Activated naive CD4-positive, alpha-beta T cell treated with anti-CD3 and anti-CD28 coated beads for 36 hours (primary cell): ENCODE measurements around the gene ALDH1A2. TPM values are rescaled to one million over a fixed set of nuclear protein-coding genes. Genes with fewer than 3 reads are reported as not detected.
"Not testable (repeated sequence)": the region's sequence is repeated elsewhere in the genome, so short reads cannot be mapped to it uniquely, and the experiment has no call there.

Experiments
- CTCF ChIA-PET: fragments of 350-600 bp; sonication (Branson Sonifier 250); formaldehyde crosslinking; loops from one replicate; lab custom pipeline; 2021; ENCODE audit warnings: antibody characterized with exemption; lab: Charles Lee
- DNase-seq: peaks from one replicate; pipeline ENCODE4 v3.0.0-alpha.2; 2020
- H3K27ac Mint-ChIP-seq: one replicate; pipeline ENCODE4 v1.8.0; 2021; ENCODE audit warnings: mild to moderate bottlenecking, mixed read lengths
- H3K27me3 Mint-ChIP-seq: one replicate; pipeline ENCODE4 v1.8.0; 2021; ENCODE audit warnings: low read depth, mixed read lengths
- H3K36me3 Mint-ChIP-seq: one replicate; pipeline ENCODE4 v1.8.0; 2021; ENCODE audit warnings: low read depth, mixed read lengths
- H3K4me1 Mint-ChIP-seq: one replicate; pipeline ENCODE4 v1.8.0; 2021; ENCODE audit warnings: low read depth, mixed read lengths
- H3K4me3 Mint-ChIP-seq: one replicate; pipeline ENCODE4 v1.8.0; 2021; ENCODE audit warnings: mild to moderate bottlenecking, moderate library complexity, mixed read lengths
- H3K9me3 Mint-ChIP-seq: one replicate; pipeline ENCODE4 v1.8.0; 2021; ENCODE audit warnings: mixed read lengths
- intact Hi-C: fragments of 100-400 bp; cut with micrococcal nuclease; formaldehyde crosslinking; loops from one replicate; pipeline ENCODE4 v1.15.1; 2023
- total RNA-seq, 2 experiments: library from RNA; stranded (reverse); gene quantifications; one replicate each; pipeline ENCODE4 v1.2.3, GENCODE V29; 2021

Gene ALDH1A2
- total RNA-seq, 2 experiments from 2014 or later = not detected

DNA sequence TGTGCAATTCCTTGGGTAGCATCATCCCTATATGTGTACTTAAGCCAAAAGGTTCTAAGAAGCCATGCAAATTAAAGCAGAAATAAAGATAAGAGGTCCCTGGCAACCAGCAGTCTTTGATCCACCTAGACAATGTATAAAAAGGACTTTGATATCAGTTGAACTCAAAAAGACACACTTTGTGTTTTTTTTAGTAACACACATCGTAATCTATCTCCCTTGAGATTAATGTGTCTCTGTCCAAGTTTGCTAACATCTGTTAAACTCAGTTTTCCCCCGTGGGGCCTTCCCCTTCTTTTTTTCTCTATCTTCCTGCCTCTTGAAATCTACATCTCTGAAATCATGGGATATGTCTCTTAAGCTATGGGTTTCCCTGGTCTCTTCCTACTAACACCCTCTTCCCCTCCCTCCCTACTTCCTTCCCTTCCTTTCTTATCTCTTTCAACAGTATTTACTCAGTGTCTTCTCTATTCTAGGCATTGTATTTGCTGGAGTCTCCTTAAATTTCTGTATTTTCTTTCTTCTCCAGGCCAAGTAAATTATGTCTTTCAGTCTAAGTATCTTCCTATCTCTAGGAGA lies 27.7 kb downstream of the ALDH1A2 start:
- intact Hi-C loops = no loop called here
- H3K4me3 Mint-ChIP-seq = no peak overlapping the region
- CTCF ChIA-PET = interaction anchor here (2.0 kb wide), 1 partner anchor 28 kb away, joined by 7 read pairs; no protein-coding TSS in a partner anchor
- H3K27me3 Mint-ChIP-seq = peaks cover 15% of the 10 kb centered on the region
- H3K9me3 Mint-ChIP-seq = no peaks in the 10 kb centered on the region
- H3K27ac Mint-ChIP-seq = no peak overlapping the region
- no peaks in the 10 kb centered on the region for H3K4me1 Mint-ChIP-seq
- DNase-seq = no peak
- H3K36me3 Mint-ChIP-seq = no peaks in the 10 kb centered on the region

DNA sequence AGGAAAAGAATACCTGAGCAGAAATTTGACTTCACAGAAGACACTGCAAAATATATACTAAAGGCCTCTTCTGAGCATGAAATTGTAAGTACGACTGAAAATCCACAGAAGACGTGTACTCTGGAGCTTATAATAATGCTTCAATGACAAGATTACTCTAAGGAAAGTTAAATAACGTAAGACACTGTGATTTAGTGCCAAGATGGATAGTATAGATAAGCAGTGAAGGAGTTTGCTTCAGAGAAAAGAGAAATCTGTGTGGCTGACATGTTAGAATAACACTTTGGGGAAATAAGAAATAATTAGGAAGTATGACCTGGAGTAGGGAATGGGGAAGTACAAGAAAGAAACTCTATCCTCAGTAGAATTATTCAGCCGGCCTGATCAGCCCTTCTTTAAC lies 28.9 kb downstream of the ALDH1A2 start:
- intact Hi-C loops = no loop called here

DNA sequence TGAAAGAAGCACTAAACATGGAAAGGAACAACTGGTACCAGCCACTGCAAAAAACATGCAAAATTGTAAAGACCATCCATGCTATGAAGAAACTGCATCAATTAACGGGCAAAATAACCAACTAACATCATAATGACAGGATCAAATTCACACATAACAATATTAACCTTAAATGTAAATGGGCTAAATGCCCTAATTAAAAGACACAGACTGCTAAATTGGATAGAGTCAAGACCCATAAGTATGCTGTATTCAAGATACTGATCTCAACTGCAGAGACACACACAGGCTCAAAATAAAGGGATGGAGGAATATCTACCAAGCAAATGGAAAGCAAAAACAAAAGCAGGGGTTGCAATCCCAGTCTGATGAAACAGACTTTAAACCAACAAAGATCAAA lies 37.1 kb downstream of the ALDH1A2 start:
- intact Hi-C loops, H3K4me1 Mint-ChIP-seq, H3K27ac Mint-ChIP-seq, CTCF ChIA-PET, H3K4me3 Mint-ChIP-seq, DNase-seq, H3K36me3 Mint-ChIP-seq: not testable (repeated sequence)
- Mint-ChIP-seq H3K27me3 (peaks cover 27% of the 10 kb centered on the region), H3K9me3 (peaks cover 31% of the 10 kb centered on the region)

More for the DNA sequence above, 28.9 kb downstream of the ALDH1A2 start:
- CTCF ChIA-PET = interaction anchor here (0.8 to 1.0 kb wide), 2 partner anchors 87 to 146 kb away, joined by 3 read pairs; no protein-coding TSS in a partner anchor
- peaks cover 15% of the 10 kb centered on the region for H3K27me3 Mint-ChIP-seq
- no peaks in the 10 kb centered on the region for H3K9me3 Mint-ChIP-seq
- H3K4me3 Mint-ChIP-seq = no peak overlapping the region
- no peaks in the 10 kb centered on the region for H3K36me3 Mint-ChIP-seq
- no peak overlapping the region for H3K27ac Mint-ChIP-seq
- no peak for DNase-seq
- no peaks in the 10 kb centered on the region for H3K4me1 Mint-ChIP-seq

DNA sequence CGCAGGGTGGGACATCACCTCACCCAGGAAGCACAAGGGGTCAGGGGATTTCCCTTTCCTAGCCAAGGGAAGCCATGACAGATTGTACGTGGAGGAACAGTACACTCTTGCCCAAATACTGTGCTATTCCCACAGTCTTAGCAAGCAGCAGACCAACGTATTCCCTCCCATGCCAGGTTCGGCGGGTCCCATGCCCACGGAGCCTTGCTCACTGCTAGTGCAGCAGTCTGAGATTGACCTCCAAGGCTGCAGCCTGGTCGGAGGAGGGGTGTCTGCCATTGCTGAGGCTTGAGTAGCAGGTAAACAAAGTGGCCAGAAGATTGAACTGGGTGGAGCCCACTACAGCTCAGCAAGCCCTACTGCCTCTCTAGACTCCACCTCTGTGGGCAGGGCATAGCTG lies 39.0 kb downstream of the ALDH1A2 start:
- H3K27me3 Mint-ChIP-seq = peaks cover 35% of the 10 kb centered on the region
- peaks cover 41% of the 10 kb centered on the region for H3K9me3 Mint-ChIP-seq
- no peak for DNase-seq
- intact Hi-C loops = no loop called here
- H3K4me1 Mint-ChIP-seq = no peaks in the 10 kb centered on the region
- no peak overlapping the region for H3K27ac Mint-ChIP-seq
- CTCF ChIA-PET = no interaction called here
- H3K36me3 Mint-ChIP-seq = peaks cover 12% of the 10 kb centered on the region
- no peak overlapping the region for H3K4me3 Mint-ChIP-seq

DNA sequence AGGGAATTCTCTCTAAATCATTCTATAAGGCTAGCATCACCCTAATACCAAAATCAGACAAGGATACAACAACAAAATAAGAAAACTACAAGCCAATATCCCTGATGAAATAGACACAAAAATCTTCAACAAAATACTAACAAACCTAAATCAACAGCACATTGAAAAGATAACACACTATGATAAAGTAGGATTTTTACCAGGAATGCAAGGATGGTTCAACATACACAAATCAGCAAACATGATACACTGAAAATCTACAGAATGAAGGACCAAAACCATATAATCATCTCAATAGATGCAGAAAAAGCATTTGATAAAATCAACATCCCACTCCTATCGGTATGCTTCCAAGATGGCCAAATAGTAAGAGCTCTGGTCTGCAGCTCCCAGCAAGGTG lies 39.5 kb downstream of the ALDH1A2 start:
- Mint-ChIP-seq H3K9me3 (peaks cover 41% of the 10 kb centered on the region), H3K4me1 (no peaks in the 10 kb centered on the region), H3K27ac (no peak overlapping the region), H3K36me3 (peaks cover 12% of the 10 kb centered on the region), H3K4me3 (no peak overlapping the region), H3K27me3 (peaks cover 33% of the 10 kb centered on the region)
- intact Hi-C loops = no loop called here
- CTCF ChIA-PET = no interaction called here
- no peak for DNase-seq

DNA sequence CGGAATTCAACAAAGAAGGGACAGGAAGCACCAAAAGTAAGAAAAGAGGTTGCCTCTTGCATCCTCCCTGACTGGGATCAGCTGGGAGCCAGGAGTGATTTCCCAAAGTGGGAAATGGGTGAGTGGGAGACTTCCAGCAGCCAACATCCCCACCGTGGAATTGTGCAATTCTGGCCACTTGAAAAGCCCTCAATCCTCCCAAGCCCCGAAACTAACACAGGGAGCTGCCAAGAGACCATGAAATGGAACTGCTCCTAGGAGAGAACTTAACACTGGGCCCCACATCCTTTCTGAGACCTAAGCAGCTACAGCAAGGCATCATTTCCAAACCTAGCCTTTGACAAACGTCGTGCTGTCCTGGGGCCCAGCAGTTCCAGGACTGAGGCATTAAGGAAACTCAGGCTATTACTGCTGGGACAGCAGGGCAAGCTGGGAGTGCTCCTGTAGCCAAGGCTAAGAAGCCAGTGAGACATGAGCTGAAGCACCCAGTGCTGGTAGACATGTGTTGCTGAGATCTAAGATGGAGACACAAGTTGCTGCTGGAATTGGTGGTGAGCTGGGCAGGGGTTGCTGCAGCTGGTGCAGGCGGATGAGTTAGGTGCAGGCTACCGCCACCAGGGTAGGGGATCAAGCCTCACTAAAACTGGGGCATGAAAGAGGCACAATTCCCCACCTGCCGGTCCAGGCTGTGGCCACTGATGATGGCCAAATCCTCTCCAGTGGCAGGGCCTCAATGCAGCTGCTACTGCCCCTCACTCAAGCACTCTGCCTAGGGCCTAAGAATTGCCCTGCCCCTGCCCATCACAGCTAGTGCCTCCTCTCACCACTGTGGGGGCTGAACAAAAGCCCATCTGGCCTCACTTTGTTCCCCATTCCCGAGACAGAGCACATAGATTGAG lies 43.9 kb downstream of the ALDH1A2 start:
- Mint-ChIP-seq H3K27me3 (peaks cover 18% of the 10 kb centered on the region), H3K9me3 (peaks cover 30% of the 10 kb centered on the region), H3K4me1 (no peaks in the 10 kb centered on the region), H3K27ac (no peak overlapping the region), H3K4me3 (no peak overlapping the region), H3K36me3 (peaks cover 11% of the 10 kb centered on the region)
- intact Hi-C loops = no loop called here
- CTCF ChIA-PET = interaction anchor here (0.9 kb wide), 1 partner anchor 18 kb away, joined by 3 read pairs; no protein-coding TSS in a partner anchor
- DNase-seq = no peak

DNA sequence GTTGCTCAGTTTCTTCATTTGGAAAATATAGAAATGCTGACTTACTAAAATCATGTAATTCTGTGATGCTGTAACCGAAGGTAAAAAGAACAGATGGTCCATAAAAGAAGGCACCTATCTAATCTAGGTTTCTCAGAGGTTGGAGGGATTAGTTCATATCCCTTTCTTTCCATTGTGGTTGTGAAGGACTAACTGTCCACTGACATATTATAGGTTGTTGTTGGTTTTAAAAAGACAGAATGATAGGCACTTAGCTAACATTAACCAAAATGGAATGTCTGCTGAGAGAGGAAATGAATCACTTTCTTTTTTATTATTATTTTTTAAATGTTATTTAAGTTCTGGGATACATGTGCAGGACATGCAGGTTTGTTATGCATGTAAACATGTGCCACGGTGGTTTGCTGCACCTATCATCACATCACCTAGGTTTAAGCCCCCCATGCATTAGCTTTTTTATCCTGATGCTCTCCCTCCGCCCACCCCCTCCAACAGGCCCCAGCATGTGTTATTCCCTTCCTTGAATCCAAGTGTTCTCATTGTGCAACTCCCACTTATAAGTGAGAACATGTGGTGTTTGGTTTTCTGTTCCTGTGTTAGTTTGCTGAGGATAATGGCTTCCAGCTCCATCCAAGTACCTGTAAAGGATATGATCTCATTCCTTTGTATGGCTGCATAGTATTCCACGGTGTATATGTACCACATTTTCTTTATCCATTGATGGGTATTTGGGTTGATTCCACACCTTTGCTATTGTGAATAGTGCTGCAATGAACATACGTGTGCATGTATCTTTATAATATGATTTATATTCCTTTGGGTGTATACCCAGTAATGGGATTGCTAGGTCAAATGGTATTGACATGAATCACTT lies 45.8 kb downstream of the ALDH1A2 start:
- CTCF ChIA-PET = no interaction called here
- peaks cover 8% of the 10 kb centered on the region for H3K36me3 Mint-ChIP-seq
- no peak for DNase-seq
- peaks cover 16% of the 10 kb centered on the region for H3K9me3 Mint-ChIP-seq
- H3K4me1 Mint-ChIP-seq = no peaks in the 10 kb centered on the region
- no peak overlapping the region for H3K27ac Mint-ChIP-seq
- peaks cover 21% of the 10 kb centered on the region for H3K27me3 Mint-ChIP-seq
- H3K4me3 Mint-ChIP-seq = no peak overlapping the region
- intact Hi-C loops = no loop called here

DNA sequence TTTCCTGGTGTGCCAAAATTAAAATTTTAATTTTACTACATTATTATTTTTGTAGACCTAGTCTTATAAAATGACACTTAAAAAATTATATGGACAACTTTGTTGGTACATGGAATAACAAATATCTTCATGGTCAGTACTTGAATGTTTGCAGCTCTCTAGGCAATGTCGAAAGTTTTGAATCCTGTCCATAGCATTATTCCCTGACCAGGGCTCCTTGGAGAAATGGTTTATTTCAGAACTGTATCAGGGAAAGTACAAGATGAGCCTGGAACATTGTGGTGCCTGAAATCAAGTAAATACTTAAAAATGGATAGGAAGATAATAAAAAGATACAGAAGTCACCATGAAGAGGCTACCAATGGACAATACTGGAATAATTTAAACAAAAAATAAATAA lies 47.6 kb downstream of the ALDH1A2 start:
- no peak overlapping the region for H3K4me3 Mint-ChIP-seq
- no peaks in the 10 kb centered on the region for H3K4me1 Mint-ChIP-seq
- intact Hi-C loops = no loop called here
- CTCF ChIA-PET = no interaction called here
- peaks cover 7% of the 10 kb centered on the region for H3K9me3 Mint-ChIP-seq
- H3K27me3 Mint-ChIP-seq = peaks cover 27% of the 10 kb centered on the region
- DNase-seq = no peak
- no peak overlapping the region for H3K27ac Mint-ChIP-seq
- H3K36me3 Mint-ChIP-seq = peaks cover 5% of the 10 kb centered on the region

DNA sequence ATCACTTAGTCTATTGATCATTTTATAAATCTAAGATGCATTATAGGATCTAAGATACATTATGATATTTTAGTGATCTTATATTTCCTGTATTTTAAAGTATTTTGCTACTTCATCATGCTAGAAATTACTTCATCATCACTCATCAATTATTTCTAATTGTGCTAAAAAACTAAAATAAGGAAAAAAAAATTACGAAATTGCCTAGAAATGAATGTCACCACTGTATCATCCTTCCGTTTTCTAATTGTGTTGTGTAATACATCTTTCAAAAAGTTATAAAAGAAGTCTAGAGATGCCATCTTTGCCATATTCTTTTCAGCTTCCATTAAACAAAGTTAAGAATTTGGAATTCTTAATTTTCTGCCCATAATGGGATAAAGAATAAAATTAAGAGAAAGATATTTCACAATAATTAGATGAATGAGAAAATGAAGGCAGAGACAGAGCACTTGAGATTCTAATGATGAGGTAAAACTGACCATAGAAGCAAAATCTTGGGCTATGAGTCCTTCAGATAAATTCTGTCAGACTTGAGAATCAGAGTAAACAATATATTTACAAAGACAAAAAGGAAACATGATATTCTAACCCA lies 48.8 kb downstream of the ALDH1A2 start:
- H3K4me3 Mint-ChIP-seq = no peak overlapping the region
- CTCF ChIA-PET = no interaction called here
- no peaks in the 10 kb centered on the region for H3K9me3 Mint-ChIP-seq
- H3K27ac Mint-ChIP-seq = no peak overlapping the region
- DNase-seq = no peak
- intact Hi-C loops = no loop called here
- H3K4me1 Mint-ChIP-seq = no peaks in the 10 kb centered on the region
- peaks cover 22% of the 10 kb centered on the region for H3K27me3 Mint-ChIP-seq
- H3K36me3 Mint-ChIP-seq = no peaks in the 10 kb centered on the region

DNA sequence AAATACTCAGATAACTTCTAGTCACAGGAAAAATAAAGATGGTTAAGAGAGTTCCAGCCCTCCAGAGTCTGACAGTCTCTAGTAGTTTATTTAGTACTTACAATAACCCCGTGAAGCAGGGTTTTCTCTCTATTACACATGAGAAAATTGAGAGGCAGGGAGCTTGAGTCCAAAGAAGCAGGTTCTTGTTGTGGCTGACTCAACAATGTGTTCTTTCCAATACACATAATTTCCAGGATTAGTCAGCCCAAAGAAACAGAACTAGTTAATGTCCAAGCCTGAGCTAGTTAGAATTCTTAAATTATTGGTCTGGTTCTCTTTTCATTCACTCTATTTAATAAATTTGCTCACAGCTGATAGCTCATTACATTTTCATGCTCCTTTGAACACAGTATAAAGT lies 49.9 kb downstream of the ALDH1A2 start:
- no peaks in the 10 kb centered on the region for H3K9me3 Mint-ChIP-seq
- CTCF ChIA-PET = no interaction called here
- DNase-seq = no peak

DNA sequence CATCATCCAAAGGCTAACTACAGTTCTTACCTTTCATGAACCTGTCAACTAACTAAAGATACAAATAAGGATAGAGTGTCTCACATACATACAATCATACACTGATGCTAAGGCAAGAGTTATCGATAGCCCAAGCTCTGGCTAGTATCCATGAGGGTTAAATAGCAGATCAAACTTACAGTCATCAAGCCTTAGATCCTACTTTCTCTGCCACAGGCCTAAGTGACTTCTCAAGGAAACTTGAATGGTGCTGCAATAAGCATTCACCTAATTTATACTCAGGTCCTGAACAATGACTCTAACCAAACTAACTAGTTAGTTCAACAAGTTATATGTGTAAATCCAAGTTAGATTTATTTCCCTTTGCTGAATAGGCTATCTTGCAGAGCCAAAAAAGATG lies 51.0 kb downstream of the ALDH1A2 start:
- DNase-seq = no peak
- CTCF ChIA-PET = no interaction called here
- no peak overlapping the region for H3K27ac Mint-ChIP-seq
- no peak overlapping the region for H3K4me3 Mint-ChIP-seq
- H3K4me1 Mint-ChIP-seq = no peaks in the 10 kb centered on the region
- H3K9me3 Mint-ChIP-seq = no peaks in the 10 kb centered on the region
- intact Hi-C loops = loop anchor here (5.0 kb wide), 1 partner anchor 272 kb away; no protein-coding TSS in a partner anchor
- peaks cover 17% of the 10 kb centered on the region for H3K27me3 Mint-ChIP-seq
- no peaks in the 10 kb centered on the region for H3K36me3 Mint-ChIP-seq

More for the DNA sequence above, 49.9 kb downstream of the ALDH1A2 start:
- H3K27ac Mint-ChIP-seq = no peak overlapping the region
- no peaks in the 10 kb centered on the region for H3K4me1 Mint-ChIP-seq
- intact Hi-C loops = no loop called here
- no peak overlapping the region for H3K4me3 Mint-ChIP-seq
- peaks cover 22% of the 10 kb centered on the region for H3K27me3 Mint-ChIP-seq
- no peaks in the 10 kb centered on the region for H3K36me3 Mint-ChIP-seq

DNA sequence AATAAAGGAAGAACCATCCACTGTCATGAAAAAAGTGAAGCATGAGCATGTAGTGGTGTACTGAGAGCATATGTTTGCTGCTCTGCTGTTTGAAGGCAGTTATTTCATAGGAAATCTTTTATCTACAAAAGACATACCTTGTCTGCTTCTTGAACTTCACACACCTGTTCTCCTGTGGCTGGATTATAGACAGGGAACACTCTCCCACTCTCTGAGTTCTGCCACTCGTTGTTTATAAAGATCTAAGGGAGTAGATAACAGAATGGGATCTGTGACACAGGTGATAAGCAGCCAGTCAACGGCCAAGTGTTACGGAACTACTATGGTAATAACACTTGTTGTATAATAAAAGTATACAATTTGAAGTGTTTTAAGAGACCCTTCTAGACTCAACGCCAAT lies 51.5 kb downstream of the ALDH1A2 start:
- no peaks in the 10 kb centered on the region for H3K4me1 Mint-ChIP-seq

More for the DNA sequence above, 51.5 kb downstream of the ALDH1A2 start:
- no peak overlapping the region for H3K4me3 Mint-ChIP-seq
- H3K27me3 Mint-ChIP-seq = peaks cover 17% of the 10 kb centered on the region
- no peak overlapping the region for H3K27ac Mint-ChIP-seq
- CTCF ChIA-PET = no interaction called here
- H3K36me3 Mint-ChIP-seq = no peaks in the 10 kb centered on the region
- H3K9me3 Mint-ChIP-seq = no peaks in the 10 kb centered on the region
- intact Hi-C loops = loop anchor here (5.0 kb wide), 1 partner anchor 272 kb away; no protein-coding TSS in a partner anchor
- no peak for DNase-seq
